HG02588 (cell line): ENCODE data around the gene INO80E.
A peak's percentile ranks its signal among the peaks of the same experiment; 100 is the strongest.
"Not testable (repeated sequence)": the region's sequence is repeated elsewhere in the genome, so short reads cannot be mapped to it uniquely, and the experiment has no call there.

Experiments used
- ATAC-seq: cut with Tn5 transposase; IDR thresholded peaks from one replicate; pipeline ENCODE4 v1.9.1; 2021; ENCODE audit warnings: mild to moderate bottlenecking, moderate library complexity; ENCODE audit not compliant: unreplicated experiment

The INO80E gene

GRCh38 chr16:30030011-30030685, 34.1 kb downstream of the INO80E start:
- ATAC-seq = no peak

GRCh38 chr16:30030841-30031413, 34.9 kb downstream of the INO80E start, which contains the start of gene TLCD3B:
TSS of gene TLCD3B (minus strand) at chr16:30031271. CDS start at chr16:30030527, 744 bp downstream.
- no peak for ATAC-seq

- no peak for ATAC-seq
Measured at GRCh38 chr16:30031477-30031918, 35.5 kb downstream of the INO80E start.

- no peak for ATAC-seq
Measured at GRCh38 chr16:30032083-30032819, 36.2 kb downstream of the INO80E start.

GRCh38 chr16:30033270-30033669, 37.2 kb downstream of the INO80E start:
- ATAC-seq = no peak

GRCh38 chr16:30040221-30040620, 44.2 kb downstream of the INO80E start:
- no peak for ATAC-seq

GRCh38 chr16:30040690-30041089, 44.6 kb downstream of the INO80E start:
- ATAC-seq = not testable (repeated sequence)

GRCh38 chr16:30041841-30042240, 45.8 kb downstream of the INO80E start:
- ATAC-seq = no peak

- ATAC-seq = no peak
Measured at GRCh38 chr16:30046178-30046577, 50.1 kb downstream of the INO80E start.

- no peak for ATAC-seq
Measured at GRCh38 chr16:30046588-30046987, 50.5 kb downstream of the INO80E start.

GRCh38 chr16:30049871-30050270, 53.8 kb downstream of the INO80E start:
- no peak for ATAC-seq

GRCh38 chr16:30051518-30051917, 55.5 kb downstream of the INO80E start:
- ATAC-seq = no peak

- peak; percentile 74 for ATAC-seq
Measured at GRCh38 chr16:30052671-30053372, 56.8 kb downstream of the INO80E start.

- ATAC-seq = peak; percentile 17
Measured at GRCh38 chr16:30053376-30054015, 57.5 kb downstream of the INO80E start.

GRCh38 chr16:30054451-30054850, 58.4 kb downstream of the INO80E start:
- no peak for ATAC-seq

GRCh38 chr16:30054959-30055553, 59.0 kb downstream of the INO80E start:
- no peak for ATAC-seq
